NOMO-1 treated with DMSO at 0.1 percent for 48 hours (cell line): ENCODE measurements around the gene TIMM21.
A peak's percentile ranks its signal among the peaks of the same experiment; 100 is the strongest.

Experiments
- DNase-seq: peaks from one replicate; lab custom pipeline; 2025; ENCODE audit not compliant: unreplicated experiment; lab: John Stamatoyannopoulos, UW

The TIMM21 gene

DNA sequence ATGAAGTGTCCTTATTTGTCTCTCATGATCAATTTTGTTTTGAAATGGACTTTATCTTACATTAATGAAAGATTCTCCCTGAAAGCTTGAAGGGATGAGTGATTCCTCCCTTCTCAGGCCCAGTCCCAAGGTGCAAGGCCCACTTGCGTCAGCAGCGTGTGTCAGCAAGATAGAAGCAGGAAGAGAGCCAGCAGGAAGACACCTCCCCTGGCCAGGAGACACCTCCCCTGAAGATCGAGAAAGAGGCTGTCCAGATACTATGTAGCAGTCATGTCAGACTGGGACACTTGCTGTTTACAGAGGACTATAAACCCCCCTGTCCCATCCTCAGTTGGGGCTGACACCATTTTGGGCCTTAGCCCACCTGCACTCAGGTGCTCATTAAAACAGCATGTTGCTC lies 38.3 kb downstream of the TIMM21 start:
- DNase-seq: no peak

DNA sequence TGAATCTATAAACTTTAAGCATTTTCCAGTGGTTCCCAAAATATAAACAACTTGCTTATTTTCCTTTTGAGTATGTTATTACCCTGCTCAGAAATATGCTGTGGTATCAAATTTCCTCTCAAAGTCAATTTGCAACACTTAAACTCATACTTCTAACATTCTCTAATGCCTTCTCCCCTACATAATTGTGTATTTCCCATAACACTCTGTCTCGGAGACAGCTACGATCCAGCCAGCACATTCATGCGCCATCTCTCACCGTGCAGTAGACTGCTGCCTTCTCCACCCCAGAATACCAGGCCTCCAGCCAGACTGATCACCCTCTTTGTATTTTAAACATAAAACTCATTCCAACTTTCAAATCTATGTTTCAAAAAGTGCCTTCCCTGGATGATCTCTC lies 41.8 kb downstream of the TIMM21 start:
- DNase-seq: no peak

GRCh38 chr18:74191577-74191976 lies 43.3 kb downstream of the TIMM21 start:
- no peak for DNase-seq

- DNase-seq: no peak
Measured at GRCh38 chr18:74194691-74195090, 46.4 kb downstream of the TIMM21 start.

DNA sequence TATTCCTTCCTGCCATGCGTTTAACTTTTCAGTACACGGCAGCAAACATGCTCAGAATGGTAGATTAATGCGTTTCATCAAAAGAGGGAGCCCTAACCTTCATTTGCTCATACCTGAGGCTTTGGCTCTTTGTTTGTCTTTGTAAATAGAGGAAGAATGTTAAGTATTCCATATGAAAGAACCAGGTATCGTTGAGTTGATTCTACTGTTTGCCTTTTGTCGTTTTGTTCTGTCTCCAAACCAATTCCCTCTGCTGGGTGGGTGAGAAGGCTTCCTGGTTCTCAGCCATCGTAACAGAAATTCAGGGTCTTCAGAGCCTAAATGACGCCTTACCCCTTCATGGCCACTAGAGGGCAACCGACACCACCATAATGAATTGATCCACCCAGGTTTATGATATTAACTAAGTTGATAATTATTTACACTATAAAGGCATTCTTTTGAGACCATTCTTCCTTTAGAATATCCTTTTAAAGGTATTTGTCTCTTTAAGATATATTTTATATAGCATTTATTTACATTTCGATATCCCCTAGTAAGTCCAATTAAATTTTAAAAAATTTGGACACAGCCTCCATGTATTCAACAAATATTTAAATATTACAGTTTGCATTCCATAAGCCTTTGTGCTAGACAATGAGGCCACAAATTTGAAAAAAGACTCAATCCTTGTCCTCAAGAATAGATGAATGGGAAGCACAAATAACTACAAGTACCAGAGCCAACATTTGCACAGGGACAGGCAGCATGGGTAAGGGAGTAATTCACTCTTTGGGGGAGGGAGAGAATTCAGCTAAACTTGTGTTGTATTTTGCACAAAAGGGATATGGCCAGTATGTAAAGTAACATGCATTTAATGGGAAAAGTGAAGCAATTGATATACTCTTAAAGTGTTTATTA lies 48.1 kb downstream of the TIMM21 start:
- DNase-seq: peak; percentile 68

GRCh38 chr18:74197705-74198341 lies 49.5 kb downstream of the TIMM21 start:
- no peak for DNase-seq

DNA sequence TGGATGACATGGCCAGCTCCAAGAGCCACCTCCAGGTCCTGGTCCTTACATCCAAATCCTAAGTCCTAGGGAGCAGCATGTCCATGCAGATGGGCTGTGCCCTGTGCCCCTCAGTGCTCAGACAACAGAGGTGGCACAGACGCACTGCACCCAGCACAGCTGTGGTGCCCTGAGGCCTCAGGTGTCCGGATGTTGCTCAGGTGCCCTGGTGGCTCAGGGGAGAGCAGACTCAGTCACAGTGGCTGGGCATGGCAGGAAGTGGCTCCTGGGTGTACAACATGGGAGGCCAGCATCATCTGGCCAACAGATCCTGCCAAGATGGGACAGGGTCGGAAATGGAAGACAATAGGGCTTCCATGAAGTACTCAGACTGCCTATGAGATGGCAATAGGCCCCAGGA lies 50.1 kb downstream of the TIMM21 start:
- DNase-seq: no peak

DNA sequence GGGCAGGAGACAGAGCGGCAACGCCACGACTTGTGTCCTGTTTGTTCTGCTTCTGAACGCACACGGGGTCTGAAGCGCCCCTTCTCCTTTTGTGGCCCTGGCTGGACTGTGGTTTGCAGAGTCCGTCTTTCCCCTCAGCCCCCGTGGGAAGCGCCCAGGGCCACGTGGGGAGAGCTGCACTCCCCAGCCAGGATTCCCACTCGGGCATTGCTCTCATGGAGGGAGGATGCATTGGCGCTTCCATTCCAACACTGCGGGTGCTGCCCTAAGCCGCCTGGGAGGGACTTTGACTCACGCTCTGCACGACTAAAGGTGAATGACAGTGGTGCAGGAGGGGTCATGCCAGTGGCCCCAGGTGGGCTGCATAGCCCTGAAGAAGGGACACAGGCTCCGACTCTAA lies 52.5 kb downstream of the TIMM21 start:
- no peak for DNase-seq

DNA sequence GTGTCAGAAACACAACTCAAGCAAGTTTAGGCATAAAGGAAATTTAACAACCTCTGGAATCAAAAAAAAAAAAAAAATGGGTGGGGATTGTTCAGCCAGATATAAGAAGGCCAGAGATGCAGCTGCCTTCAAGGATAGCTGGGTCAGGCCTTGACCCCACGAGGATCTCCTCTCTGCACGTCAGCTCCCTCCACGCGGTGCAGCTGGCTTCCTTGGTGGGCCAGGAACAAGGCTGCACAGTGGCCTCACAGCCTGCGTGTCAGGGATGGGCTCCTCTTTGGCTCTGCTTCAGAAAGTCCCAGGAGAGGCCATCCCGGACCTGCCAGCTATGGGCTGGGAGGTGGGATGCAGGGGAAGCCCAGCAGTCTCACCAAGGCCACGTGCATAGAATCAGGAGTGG lies 55.5 kb downstream of the TIMM21 start:
- DNase-seq: no peak

GRCh38 chr18:74204526-74205152 lies 56.3 kb downstream of the TIMM21 start:
- DNase-seq: no peak
